ENCODE data around the gene MRPS12.

- TF ChIP-seq CTCF (conservative IDR thresholded peaks at IDR 0.05): no peak
- TF ChIP-seq ZFX (IDR thresholded peaks at IDR 0.05): no peak
Measured at GRCh38 chr19:38979812-38980211, 49.1 kb downstream of the MRPS12 start.
